Measurements from ENCODE around the gene OR4C13. TPM values are rescaled to one million over a fixed set of nuclear protein-coding genes. Genes with fewer than 3 reads are reported as not detected.

Gene OR4C13
- total RNA-seq, 1 experiment from 2014 or later = not detected

DNA sequence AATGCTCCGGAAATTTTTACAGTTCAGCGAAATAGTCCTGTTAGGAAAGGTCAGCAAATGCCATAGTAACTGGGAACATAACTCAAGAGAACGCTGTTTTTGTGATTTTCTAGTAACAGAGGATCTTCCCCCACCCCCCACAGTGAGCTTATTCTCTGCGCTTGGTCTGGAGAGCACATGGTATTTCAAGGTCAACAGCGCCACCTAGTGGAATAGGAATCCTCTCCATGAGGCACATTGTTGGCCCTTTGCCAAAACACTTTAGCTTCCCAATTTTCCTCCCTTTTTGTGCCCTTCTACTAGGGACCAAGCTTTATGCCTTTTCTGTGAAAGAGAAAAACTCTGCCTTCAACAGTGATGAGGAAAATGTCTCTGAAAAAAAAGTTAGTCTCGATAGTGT, 43.4 kb downstream of the OR4C13 start:
- Histone ChIP-seq H2BK5ac (ENCODE audit: insufficient read length, low read length) (no peak overlapping the region), H3K9me3 (ENCODE audit: control insufficient read depth, low read depth, low read length) (peaks cover 64% of the 10 kb centered on the region), H3K23me2 (ENCODE audit: insufficient read length, low read depth, low read length, poor library complexity, severe bottlenecking) (no peaks in the 10 kb centered on the region), H3K4me1 (ENCODE audit: insufficient read depth, low read length) (no peaks in the 10 kb centered on the region), H3K4ac (ENCODE audit: low read depth, low read length) (no peak overlapping the region), H3K79me1 (ENCODE audit: insufficient read depth, low read depth, low read length, poor library complexity, severe bottlenecking) (no peaks in the 10 kb centered on the region), H2AFZ (ENCODE audit: low read length) (no peak overlapping the region), H4K5ac (ENCODE audit: insufficient read length, low read depth, low read length) (no peak overlapping the region), H3K23ac (ENCODE audit: insufficient read length, low read depth, low read length) (no peak overlapping the region), H3K14ac (ENCODE audit: insufficient read depth, low read length) (no peak overlapping the region), H3K4me2 (ENCODE audit: insufficient read depth, insufficient read length, low read length) (no peak overlapping the region), H3K18ac (ENCODE audit: insufficient read length, low read depth, low read length) (no peak overlapping the region), H2BK12ac (ENCODE audit: insufficient read length, low read depth, low read length) (no peak overlapping the region), H3K27ac (ENCODE audit: insufficient read length, low read depth, low read length) (no peak overlapping the region), H2BK120ac (ENCODE audit: low read depth, low read length, poor library complexity, severe bottlenecking) (no peak overlapping the region), H2BK20ac (ENCODE audit: low read depth, low read length, poor library complexity, severe bottlenecking) (no peak overlapping the region), H2AK5ac (ENCODE audit: insufficient read length, low read length) (no peak overlapping the region), H4K20me1 (ENCODE audit: control insufficient read depth, insufficient read depth, insufficient read length) (no peaks in the 10 kb centered on the region), H3K56ac (ENCODE audit: insufficient read length, low read depth, low read length) (no peak overlapping the region), H4K8ac (replicated peaks; ENCODE audit: insufficient read length, low read depth, low read length) (no peak overlapping the region), H2BK15ac (ENCODE audit: low read depth, low read length) (no peak overlapping the region), H3K79me2 (ENCODE audit: insufficient read depth, low read length) (no peaks in the 10 kb centered on the region), H3T11ph (ENCODE audit: low read length) (no peak overlapping the region), H3K9ac (ENCODE audit: extremely low read depth, insufficient read length, low read length) (no peak overlapping the region), H4K91ac (ENCODE audit: insufficient read length, low read depth, low read length) (no peak overlapping the region), H3K27me3 (ENCODE audit: insufficient read depth, low read length) (no peaks in the 10 kb centered on the region)
- peaks cover 5 to 22% (median 6%) of the 10 kb centered on the region in 3 experiments; a peak in 4 of 7 replicates for H3K36me3 Mint-ChIP-seq (ENCODE audit: insufficient read depth in 1 of 3, low read depth in 3 of 3)
- H3K4me3 Mint-ChIP-seq = no peak overlapping the region
- peak; percentile 25 for DNase-seq
- H3K27ac Mint-ChIP-seq = no peak overlapping the region
- peaks cover 90% of the 10 kb centered on the region in 2 experiments for H3K9me3 Mint-ChIP-seq
- H3K4me1 Mint-ChIP-seq = no peaks in the 10 kb centered on the region
- no CpG with 5 or more reads among the region's 6 CpGs for WGBS (ENCODE audit: extremely low coverage, insufficient read length, low lambda C conversion rate)
- TF ChIP-seq, protein P1, sequence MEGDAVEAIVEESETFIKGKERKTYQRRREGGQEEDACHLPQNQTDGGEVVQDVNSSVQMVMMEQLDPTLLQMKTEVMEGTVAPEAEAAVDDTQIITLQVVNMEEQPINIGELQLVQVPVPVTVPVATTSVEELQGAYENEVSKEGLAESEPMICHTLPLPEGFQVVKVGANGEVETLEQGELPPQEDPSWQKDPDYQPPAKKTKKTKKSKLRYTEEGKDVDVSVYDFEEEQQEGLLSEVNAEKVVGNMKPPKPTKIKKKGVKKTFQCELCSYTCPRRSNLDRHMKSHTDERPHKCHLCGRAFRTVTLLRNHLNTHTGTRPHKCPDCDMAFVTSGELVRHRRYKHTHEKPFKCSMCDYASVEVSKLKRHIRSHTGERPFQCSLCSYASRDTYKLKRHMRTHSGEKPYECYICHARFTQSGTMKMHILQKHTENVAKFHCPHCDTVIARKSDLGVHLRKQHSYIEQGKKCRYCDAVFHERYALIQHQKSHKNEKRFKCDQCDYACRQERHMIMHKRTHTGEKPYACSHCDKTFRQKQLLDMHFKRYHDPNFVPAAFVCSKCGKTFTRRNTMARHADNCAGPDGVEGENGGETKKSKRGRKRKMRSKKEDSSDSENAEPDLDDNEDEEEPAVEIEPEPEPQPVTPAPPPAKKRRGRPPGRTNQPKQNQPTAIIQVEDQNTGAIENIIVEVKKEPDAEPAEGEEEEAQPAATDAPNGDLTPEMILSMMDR (conservative IDR thresholded peaks at IDR 0.05) = peak; percentile 54; the same call in 2 of the 3 replicates
- H3K27me3 Mint-ChIP-seq (ENCODE audit: low read depth) = no peaks in the 10 kb centered on the region

Other genes with a start within 250 kb of the OR4C13 start
- gene OR4C12, start 30.1 kb downstream of the OR4C13 start, total RNA-seq (2021) = not detected in 2 replicates
- not detected in 2 replicates for gene OR4C45, start 80.5 kb downstream of the OR4C13 start, total RNA-seq (2021)

Data from H9 (cell line).